Endothelial cell of umbilical vein (primary cell): Measurements from ENCODE around the gene PALMD.

Source experiments
- CTCF ChIP-seq, 2 donors: IDR thresholded peaks; 1 replicate in 1 of 2; 2 replicates in 1 of 2; pipeline ENCODE4 v1.5.1; 2011; ENCODE audit warnings: low read length in 2 of 2, mild to moderate bottlenecking in 2 of 2, moderate library complexity in 2 of 2, control low read depth in 1 of 2, inconsistent platforms in 1 of 2, low read depth in 1 of 2; ENCODE audit not compliant: insufficient read depth in 1 of 2; ENCODE audit errors: extremely low read depth in 1 of 2
- EZH2 ChIP-seq: IDR thresholded peaks from 2 replicates; pipeline ENCODE4 v1.6.1; 2012; ENCODE audit warnings: borderline replicate concordance, low read depth, mild to moderate bottlenecking, moderate library complexity, low read length, inconsistent platforms; ENCODE audit not compliant: severe bottlenecking
- FOS ChIP-seq: IDR thresholded peaks from 2 replicates; pipeline ENCODE4 v1.6.1; 2011; ENCODE audit warnings: mild to moderate bottlenecking, low read length, moderate library complexity, borderline replicate concordance; ENCODE audit not compliant: insufficient read depth
- MYC ChIP-seq: IDR thresholded peaks from one replicate; pipeline ENCODE4 v1.6.1; 2011; ENCODE audit warnings: mild to moderate bottlenecking, low read depth, low read length
- POLR2A ChIP-seq: IDR thresholded peaks from 2 replicates; pipeline ENCODE4 v1.6.1; 2012; ENCODE audit warnings: low read depth, mild to moderate bottlenecking, control low read depth, low read length
- POLR2AphosphoS5 ChIP-seq: IDR thresholded peaks from 2 replicates; pipeline ENCODE4 v1.6.1; 2012; ENCODE audit warnings: low read depth, mild to moderate bottlenecking, control low read depth, low read length, moderate library complexity; ENCODE audit not compliant: insufficient read depth
- TF ChIP-seq, protein P1 (sequence below): IDR thresholded peaks from 2 replicates; pipeline ENCODE4 v1.6.1; 2011; ENCODE audit not compliant: insufficient read depth, insufficient read length

DNA sequence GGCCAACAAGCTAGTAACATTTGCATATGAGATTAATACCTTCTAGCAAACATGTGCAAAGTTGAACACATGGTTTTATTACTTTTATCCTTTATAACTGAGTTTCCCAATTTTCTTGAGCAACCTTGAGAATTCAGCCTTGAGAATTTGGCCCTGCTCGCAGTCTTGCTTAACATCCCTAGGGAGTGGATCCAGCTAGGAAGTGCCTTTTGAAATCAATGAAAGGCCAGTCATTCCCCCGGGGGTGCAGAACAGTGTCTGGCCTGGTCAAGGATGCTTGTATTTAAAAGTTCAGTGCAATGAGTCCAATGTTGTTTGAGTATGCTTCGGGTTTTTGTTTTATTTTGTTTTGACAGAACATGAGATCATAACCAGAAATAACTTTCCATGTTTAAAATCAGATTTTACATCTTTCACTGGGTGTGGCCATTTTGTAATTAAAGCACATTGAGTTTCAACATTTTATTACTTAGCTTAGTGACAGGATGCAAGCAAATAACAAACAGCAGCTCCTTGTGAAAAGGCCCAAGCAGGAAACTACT is 16.7 kb downstream of the PALMD start:
- TF ChIP-seq CTCF (IDR thresholded peaks at IDR 0.05; ENCODE audit: extremely low read depth in 1 of 2, insufficient read depth in 1 of 2, low read depth in 1 of 2, low read length in 2 of 2) = no peak
- no peak for TF ChIP-seq POLR2A
- TF ChIP-seq EZH2 = no peak
- TF ChIP-seq, protein P1, sequence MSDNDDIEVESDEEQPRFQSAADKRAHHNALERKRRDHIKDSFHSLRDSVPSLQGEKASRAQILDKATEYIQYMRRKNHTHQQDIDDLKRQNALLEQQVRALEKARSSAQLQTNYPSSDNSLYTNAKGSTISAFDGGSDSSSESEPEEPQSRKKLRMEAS = no peak
- TF ChIP-seq FOS = no peak
- no peak for TF ChIP-seq POLR2AphosphoS5
- no peak for TF ChIP-seq MYC
